Chondrocyte (in vitro differentiated cells): ENCODE results near the gene PEX5L. TPM values are rescaled to one million over a fixed set of nuclear protein-coding genes. Genes with fewer than 3 reads are reported as not detected.

Source experiments
- DNase-seq: peaks from one replicate; pipeline ENCODE4 v3.0.0; 2021; ENCODE audit warnings: mixed read lengths, low spot score
- H3K27ac Mint-ChIP-seq: one replicate; pipeline ENCODE4 v1.8.0; 2021; ENCODE audit warnings: mild to moderate bottlenecking, moderate library complexity, mixed read lengths; ENCODE audit not compliant: unreplicated experiment
- H3K27me3 Mint-ChIP-seq: 2 replicates; pipeline ENCODE4 v1.8.0; 2021; ENCODE audit warnings: low read depth, mixed read lengths
- H3K36me3 Mint-ChIP-seq: 2 replicates; pipeline ENCODE4 v1.8.0; 2021; ENCODE audit warnings: low read depth, mixed read lengths
- H3K4me1 Mint-ChIP-seq: 2 replicates; pipeline ENCODE4 v1.8.0; 2021; ENCODE audit warnings: low read depth, mild to moderate bottlenecking, mixed read lengths
- H3K4me3 Mint-ChIP-seq: one replicate; pipeline ENCODE4 v1.8.0; 2021; ENCODE audit warnings: mild to moderate bottlenecking, moderate library complexity, mixed read lengths; ENCODE audit not compliant: unreplicated experiment
- H3K9me3 Mint-ChIP-seq: 2 replicates; pipeline ENCODE4 v1.8.0; 2021; ENCODE audit warnings: low read depth, mixed read lengths
- CTCF ChIP-seq: fragments of 200-600 bp; sonication (generic); IDR thresholded peaks from 2 replicates; pipeline ENCODE4 v1.5.0; 2021; ENCODE audit warnings: antibody characterized with exemption, mild to moderate bottlenecking, moderate library complexity
- total RNA-seq: library from RNA; stranded (reverse); gene quantifications from 3 replicates; pipeline ENCODE4 v1.2.1, GENCODE V29; 2021

PEX5L gene
- total RNA-seq, 1 donor from 2014 or later = not detected

DNA sequence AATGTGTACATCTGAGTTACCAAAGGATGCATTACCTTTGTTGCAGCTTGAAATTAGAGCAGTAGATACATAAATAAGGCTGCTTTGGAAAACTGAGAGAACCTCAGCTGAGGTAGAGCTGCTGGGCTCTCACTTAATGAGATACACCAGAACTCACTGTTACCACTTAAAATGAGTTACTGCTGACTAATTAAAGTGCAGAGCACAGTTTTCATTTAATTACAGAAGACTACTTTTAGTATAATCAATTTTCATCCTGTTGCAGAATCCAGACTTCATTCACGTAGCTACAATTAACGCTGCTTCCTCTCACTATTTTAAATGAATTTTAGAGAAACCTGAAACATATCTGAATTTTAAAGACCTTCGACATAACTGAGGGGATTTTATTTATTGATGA lies 214.4 kb downstream of the PEX5L start:
- DNase-seq = no peak
- H3K36me3 Mint-ChIP-seq = no peaks in the 10 kb centered on the region
- no peaks in the 10 kb centered on the region for H3K9me3 Mint-ChIP-seq
- H3K4me1 Mint-ChIP-seq = peaks cover 16% of the 10 kb centered on the region
- H3K27ac Mint-ChIP-seq = no peak overlapping the region
- no peak for TF ChIP-seq CTCF
- H3K27me3 Mint-ChIP-seq = peaks cover 4% of the 10 kb centered on the region
- H3K4me3 Mint-ChIP-seq = no peak overlapping the region

DNA sequence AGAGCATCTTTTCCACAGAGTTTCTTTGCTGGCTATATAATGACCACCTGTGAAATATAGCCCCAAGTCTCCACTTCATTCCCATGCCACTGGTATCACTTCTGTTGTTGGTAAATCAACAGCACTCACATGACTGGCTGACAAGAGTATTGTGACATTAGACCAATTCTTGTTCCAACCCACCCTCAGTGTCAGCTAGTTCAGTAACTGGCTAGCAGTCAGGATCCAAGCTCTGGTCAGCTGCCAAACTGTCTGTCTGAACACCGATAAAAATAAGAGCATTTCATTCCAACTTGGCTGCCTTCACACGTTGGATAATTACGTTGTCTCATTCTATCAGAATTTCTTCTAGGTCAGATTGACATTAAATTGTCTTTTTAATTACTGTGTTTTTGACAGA lies 217.4 kb downstream of the PEX5L start:
- H3K4me1 Mint-ChIP-seq = no peaks in the 10 kb centered on the region
- H3K27me3 Mint-ChIP-seq = peaks cover 4% of the 10 kb centered on the region
- TF ChIP-seq CTCF = no peak
- no peak overlapping the region for H3K27ac Mint-ChIP-seq
- H3K36me3 Mint-ChIP-seq = no peaks in the 10 kb centered on the region
- no peak for DNase-seq
- H3K4me3 Mint-ChIP-seq = no peak overlapping the region
- no peaks in the 10 kb centered on the region for H3K9me3 Mint-ChIP-seq

- Mint-ChIP-seq H3K36me3 (no peaks in the 10 kb centered on the region), H3K27me3 (no peaks in the 10 kb centered on the region), H3K4me3 (no peak overlapping the region), H3K9me3 (no peaks in the 10 kb centered on the region), H3K27ac (peak overlapping the region; percentile 17), H3K4me1 (peaks cover 12% of the 10 kb centered on the region)
- TF ChIP-seq CTCF = no peak
- DNase-seq = no peak
Measured at GRCh38 chr3:179812096-179812382, 224.7 kb downstream of the PEX5L start.

DNA sequence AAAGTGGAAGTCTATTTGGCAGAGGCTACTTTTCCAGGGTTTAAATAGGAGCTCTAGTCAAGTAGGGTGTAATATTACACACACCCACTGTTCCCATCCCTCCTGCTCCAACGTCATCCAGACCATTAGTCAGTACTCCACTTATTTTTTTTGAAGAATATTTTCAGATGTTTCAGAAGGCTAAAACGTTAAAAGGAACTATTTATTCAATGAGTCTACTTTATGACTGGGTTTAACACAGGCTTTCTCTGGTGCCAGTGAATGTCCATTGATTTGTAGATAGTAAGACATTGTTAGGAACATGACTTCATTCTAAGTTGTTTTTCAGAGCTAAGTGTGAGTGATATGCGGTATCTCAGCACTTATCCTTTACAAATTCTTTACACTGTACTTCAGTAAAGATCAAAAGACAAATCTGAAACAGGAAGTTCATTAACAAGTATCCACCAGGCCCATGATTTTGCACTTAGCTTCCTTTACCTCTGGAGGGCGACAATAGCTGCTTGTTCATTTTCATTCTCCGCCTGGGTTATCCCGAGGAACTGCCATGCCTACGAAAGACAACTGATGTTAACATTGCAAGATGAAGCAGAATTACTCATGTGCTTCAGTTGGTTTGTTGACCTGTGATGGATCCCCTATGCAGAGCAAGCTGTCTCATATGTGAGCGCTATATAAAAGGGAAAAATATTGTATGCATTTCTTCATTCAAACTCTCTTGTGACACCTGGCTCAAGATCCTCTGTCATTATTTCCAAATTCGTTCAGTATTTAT lies 225.2 kb downstream of the PEX5L start:
- Mint-ChIP-seq H3K9me3 (no peaks in the 10 kb centered on the region), H3K27ac (peak overlapping the region; percentile 85)
- peak; percentile 90 for TF ChIP-seq CTCF

DNA sequence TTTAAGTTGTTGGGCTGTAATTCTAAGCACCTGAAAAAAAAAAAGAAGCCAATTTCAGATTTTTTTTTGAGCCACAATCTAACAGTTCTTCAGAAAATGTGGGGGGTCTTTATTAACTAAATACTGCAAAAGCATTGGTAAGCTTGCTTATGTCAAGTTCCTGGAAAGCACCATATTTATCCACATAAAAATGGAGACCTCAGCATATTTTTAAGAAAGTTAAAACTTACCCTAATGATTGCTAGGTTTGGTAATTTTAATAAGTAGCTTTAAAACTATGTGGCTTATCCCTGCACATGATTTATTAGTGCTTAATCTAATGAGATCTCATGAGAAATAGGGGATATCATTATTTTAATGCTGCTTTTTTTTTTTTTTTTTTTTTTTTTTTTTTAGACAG lies 227.1 kb downstream of the PEX5L start:
- no peak for DNase-seq
- H3K9me3 Mint-ChIP-seq = no peaks in the 10 kb centered on the region
- no peak for TF ChIP-seq CTCF
- H3K4me1 Mint-ChIP-seq = peaks cover 17% of the 10 kb centered on the region
- no peaks in the 10 kb centered on the region for H3K36me3 Mint-ChIP-seq
- H3K27ac Mint-ChIP-seq = no peak overlapping the region
- no peaks in the 10 kb centered on the region for H3K27me3 Mint-ChIP-seq
- H3K4me3 Mint-ChIP-seq = no peak overlapping the region

More for the DNA sequence above, 225.2 kb downstream of the PEX5L start:
- H3K27me3 Mint-ChIP-seq = no peaks in the 10 kb centered on the region
- DNase-seq = no peak
- no peaks in the 10 kb centered on the region for H3K36me3 Mint-ChIP-seq
- peaks cover 12% of the 10 kb centered on the region for H3K4me1 Mint-ChIP-seq
- H3K4me3 Mint-ChIP-seq = no peak overlapping the region
